ENCODE results near the gene PPP1R2C.

GRCh38 chrX:42748067-42748850 is 29.7 kb downstream of the PPP1R2C start:
- TF ChIP-seq CTCF (IDR thresholded peaks at IDR 0.05) (no peak), EP300 (IDR thresholded peaks at IDR 0.05) (no peak), POLR2AphosphoS5 (IDR thresholded peaks at IDR 0.05) (no peak)

All from upper lobe of left lung (tissue), 4 donors.